GM23338 (cell line): Measurements from ENCODE around the gene GRAMD1C. TPM values are rescaled to one million over a fixed set of nuclear protein-coding genes. Genes with fewer than 3 reads are reported as not detected.

Experiments used
- ATAC-seq: fragments of 200-7000 bp; cut with Tn5 transposase; 3 replicates; pipeline ENCODE4 v1.9.1; 2020
- DNase-seq: peaks from one replicate; pipeline ENCODE4 v3.0.0-alpha.2; 2015; ENCODE audit warnings: low spot score
- H2AFZ ChIP-seq: fragments of 200-600 bp; sonication (generic); 2 replicates; pipeline ENCODE4 v1.8.0; 2016; ENCODE audit warnings: antibody characterized with exemption, mild to moderate bottlenecking, moderate library complexity
- H3F3A ChIP-seq: fragments of 200-600 bp; sonication (generic); replicated peaks from 2 replicates; pipeline ENCODE4 v1.8.0; 2017; ENCODE audit warnings: antibody characterized with exemption, mixed run types, low read depth
- H3K27ac ChIP-seq: fragments of 200-600 bp; sonication (generic); 2 replicates; pipeline ENCODE4 v1.6.1; 2016; ENCODE audit warnings: low read depth
- H3K27me3 ChIP-seq: fragments of 200-600 bp; sonication (generic); 2 replicates; pipeline ENCODE4 v1.8.0; 2016; ENCODE audit warnings: mild to moderate bottlenecking, mixed run types, moderate library complexity; ENCODE audit not compliant: insufficient read depth
- H3K36me3 ChIP-seq: fragments of 200-600 bp; sonication (generic); 2 replicates; pipeline ENCODE4 v1.8.0; 2016; ENCODE audit warnings: mild to moderate bottlenecking; ENCODE audit not compliant: insufficient read depth
- H3K4me1 ChIP-seq: fragments of 200-600 bp; sonication (generic); 2 replicates; pipeline ENCODE4 v1.8.0; 2016; ENCODE audit warnings: mild to moderate bottlenecking, moderate library complexity; ENCODE audit not compliant: insufficient read depth
- H3K4me2 ChIP-seq: fragments of 200-600 bp; sonication (generic); 2 replicates; pipeline ENCODE4 v1.7.1; 2017; ENCODE audit warnings: mixed run types
- H3K4me3 ChIP-seq: fragments of 200-600 bp; sonication (generic); 2 replicates; pipeline ENCODE4 v1.6.1; 2016; ENCODE audit warnings: mixed run types
- H3K79me2 ChIP-seq: fragments of 200-600 bp; sonication (generic); replicated peaks from 2 replicates; pipeline ENCODE4 v1.8.0; 2017; ENCODE audit warnings: mild to moderate bottlenecking; ENCODE audit not compliant: insufficient read depth
- H3K9me2 ChIP-seq: fragments of 200-600 bp; sonication (generic); 2 replicates; pipeline ENCODE4 v1.8.0; 2017; ENCODE audit not compliant: insufficient read depth
- H4K20me1 ChIP-seq: fragments of 200-600 bp; sonication (generic); replicated peaks from 2 replicates; pipeline ENCODE4 v1.8.0; 2017; ENCODE audit warnings: mild to moderate bottlenecking; ENCODE audit not compliant: insufficient read depth
- H3K27ac Mint-ChIP-seq: 2 replicates; pipeline ENCODE4 v1.8.0; 2020; ENCODE audit warnings: inconsistent platforms, mild to moderate bottlenecking, moderate library complexity, mixed read lengths
- H3K27me3 Mint-ChIP-seq: 3 replicates; pipeline ENCODE4 v1.8.0; 2022; ENCODE audit warnings: low read depth, mild to moderate bottlenecking, moderate library complexity, mixed read lengths, inconsistent platforms; ENCODE audit not compliant: insufficient read depth, poor library complexity
- H3K36me3 Mint-ChIP-seq: 3 replicates; pipeline ENCODE4 v1.8.0; 2021; ENCODE audit warnings: low read depth, mild to moderate bottlenecking, inconsistent platforms, moderate library complexity, mixed read lengths
- H3K4me1 Mint-ChIP-seq: 3 replicates; pipeline ENCODE4 v1.8.0; 2020; ENCODE audit warnings: mild to moderate bottlenecking, inconsistent platforms, mixed read lengths
- H3K4me3 Mint-ChIP-seq: 3 replicates; pipeline ENCODE4 v1.8.0; 2021; ENCODE audit warnings: moderate library complexity, mild to moderate bottlenecking, inconsistent platforms, mixed read lengths
- H3K9me3 Mint-ChIP-seq: 3 replicates; pipeline ENCODE4 v1.8.0; 2020; ENCODE audit warnings: moderate library complexity, mild to moderate bottlenecking, inconsistent platforms, mixed read lengths
- CREB1 ChIP-seq: fragments of 250-450 bp; sonication (Bioruptor Pico); IDR thresholded peaks from 2 replicates; pipeline ENCODE4 v1.5.0; 2020; ENCODE audit warnings: low read depth, mild to moderate bottlenecking, moderate library complexity
- EZH2 ChIP-seq: fragments of 200-600 bp; sonication (generic); IDR thresholded peaks from one replicate; pipeline ENCODE4 v1.8.0; 2017; ENCODE audit warnings: antibody characterized with exemption, mild to moderate bottlenecking, low read depth; ENCODE audit not compliant: unreplicated experiment
- EZH2phosphoT487 ChIP-seq: fragments of 200-600 bp; sonication (generic); IDR thresholded peaks from one replicate; pipeline ENCODE4 v1.8.1; 2018; ENCODE audit warnings: antibody characterized with exemption; ENCODE audit not compliant: unreplicated experiment
- JUNB ChIP-seq: IDR thresholded peaks from one replicate; pipeline ENCODE4 v1.6.1; 2016; ENCODE audit warnings: antibody characterized with exemption; ENCODE audit not compliant: unreplicated experiment
- NANOG ChIP-seq: IDR thresholded peaks from 2 replicates; pipeline ENCODE4 v1.6.1; 2016; ENCODE audit warnings: antibody characterized with exemption, borderline replicate concordance
- POLR2AphosphoS5 ChIP-seq: IDR thresholded peaks from 2 replicates; pipeline ENCODE4 v1.6.1; 2016; ENCODE audit warnings: antibody characterized with exemption, low read depth
- STAT1 ChIP-seq: IDR thresholded peaks from one replicate; pipeline ENCODE4 v1.6.1; 2016; ENCODE audit warnings: antibody characterized with exemption; ENCODE audit not compliant: unreplicated experiment
- ZNF114 ChIP-seq: fragments of 250-450 bp; sonication (Bioruptor Pico); IDR thresholded peaks from 2 replicates; pipeline ENCODE4 v1.5.0; 2020; ENCODE audit warnings: mild to moderate bottlenecking, moderate library complexity
- ZNF331 ChIP-seq: fragments of 250-450 bp; sonication (Bioruptor Pico); IDR thresholded peaks from 2 replicates; pipeline ENCODE4 v1.5.0; 2020; ENCODE audit warnings: low read depth, mild to moderate bottlenecking, moderate library complexity
- polyA plus RNA-seq: library from polyadenylated mRNA; unstranded; fragments of >200 nt; fragmentation: Nextera tagmentation; extraction: Ambion mirVana; gene quantifications from 2 replicates; pipeline ENCODE4 v1.2.1, GENCODE V29; 2016
- total RNA-seq: library from RNA; depleted of rRNA; stranded (reverse); fragments of >200 nt; shearing (Covaris generic); gene quantifications from 2 replicates; pipeline ENCODE4 v1.2.3, GENCODE V29; 2014
- TF ChIP-seq, protein P1 (sequence below): IDR thresholded peaks from 2 replicates; pipeline ENCODE4 v1.6.1; 2016; ENCODE audit warnings: antibody characterized with exemption
- TF ChIP-seq, protein P2 (sequence below), 2 experiments: fragments of 200-600 bp in 1 of 2; sonication (generic) in 1 of 2; conservative IDR thresholded peaks; 2 replicates each; pipeline versions ENCODE4 v1.5.1 to v1.6.1; 2016 to 2017; ENCODE audit warnings: antibody characterized with exemption in 2 of 2, low read depth in 2 of 2, mild to moderate bottlenecking in 2 of 2, moderate library complexity in 1 of 2

GRAMD1C gene
- total and polyA plus RNA-seq, 2 experiments from 2014 or later, result 3.3 to 3.6 TPM

DNA sequence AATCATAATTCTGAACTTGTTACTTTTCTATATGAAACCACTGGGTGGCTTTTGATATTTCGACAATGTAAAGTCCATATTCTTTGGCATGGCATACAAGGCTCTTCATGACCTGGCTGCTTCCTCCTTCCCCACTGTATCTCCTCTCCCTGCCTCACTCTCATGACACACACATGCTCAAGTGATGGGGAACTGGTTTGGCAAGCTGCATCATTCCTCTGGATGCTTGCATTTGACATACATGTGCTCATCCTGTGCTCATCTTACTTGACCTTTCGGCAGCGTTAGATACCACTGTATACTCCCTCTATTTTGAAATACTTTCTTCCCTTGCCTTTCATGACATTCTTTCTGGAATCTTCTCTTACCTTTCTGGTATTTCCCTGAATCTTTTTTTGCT is 57.4 kb downstream of the GRAMD1C start:
- Histone ChIP-seq H3K4me3 (no peak overlapping the region), H3F3A (no peaks in the 10 kb centered on the region), H3K36me3 (no peaks in the 10 kb centered on the region), H4K20me1 (no peaks in the 10 kb centered on the region), H3K4me1 (no peaks in the 10 kb centered on the region), H3K27ac (no peak overlapping the region), H3K79me2 (no peaks in the 10 kb centered on the region), H3K4me2 (no peak overlapping the region), H2AFZ (no peak overlapping the region), H3K9me2 (no peaks in the 10 kb centered on the region), H3K27me3 (no peaks in the 10 kb centered on the region)
- DNase-seq, result no peak
- Mint-ChIP-seq H3K4me1 (peaks cover 11% of the 10 kb centered on the region), H3K4me3 (no peak overlapping the region), H3K27ac (no peak overlapping the region), H3K27me3 (no peaks in the 10 kb centered on the region), H3K9me3 (no peaks in the 10 kb centered on the region), H3K36me3 (no peaks in the 10 kb centered on the region)
- TF ChIP-seq POLR2AphosphoS5 (no peak), JUNB (no peak), NANOG (no peak), ZNF114 (CRISPR knock-in tag) (no peak), EZH2phosphoT487 (no peak), CREB1 (CRISPR knock-in tag) (no peak), ZNF331 (CRISPR knock-in tag) (no peak), STAT1 (no peak)
- TF ChIP-seq, protein P1, sequence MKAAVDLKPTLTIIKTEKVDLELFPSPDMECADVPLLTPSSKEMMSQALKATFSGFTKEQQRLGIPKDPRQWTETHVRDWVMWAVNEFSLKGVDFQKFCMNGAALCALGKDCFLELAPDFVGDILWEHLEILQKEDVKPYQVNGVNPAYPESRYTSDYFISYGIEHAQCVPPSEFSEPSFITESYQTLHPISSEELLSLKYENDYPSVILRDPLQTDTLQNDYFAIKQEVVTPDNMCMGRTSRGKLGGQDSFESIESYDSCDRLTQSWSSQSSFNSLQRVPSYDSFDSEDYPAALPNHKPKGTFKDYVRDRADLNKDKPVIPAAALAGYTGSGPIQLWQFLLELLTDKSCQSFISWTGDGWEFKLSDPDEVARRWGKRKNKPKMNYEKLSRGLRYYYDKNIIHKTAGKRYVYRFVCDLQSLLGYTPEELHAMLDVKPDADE, result no peak
- TF ChIP-seq, protein P2, sequence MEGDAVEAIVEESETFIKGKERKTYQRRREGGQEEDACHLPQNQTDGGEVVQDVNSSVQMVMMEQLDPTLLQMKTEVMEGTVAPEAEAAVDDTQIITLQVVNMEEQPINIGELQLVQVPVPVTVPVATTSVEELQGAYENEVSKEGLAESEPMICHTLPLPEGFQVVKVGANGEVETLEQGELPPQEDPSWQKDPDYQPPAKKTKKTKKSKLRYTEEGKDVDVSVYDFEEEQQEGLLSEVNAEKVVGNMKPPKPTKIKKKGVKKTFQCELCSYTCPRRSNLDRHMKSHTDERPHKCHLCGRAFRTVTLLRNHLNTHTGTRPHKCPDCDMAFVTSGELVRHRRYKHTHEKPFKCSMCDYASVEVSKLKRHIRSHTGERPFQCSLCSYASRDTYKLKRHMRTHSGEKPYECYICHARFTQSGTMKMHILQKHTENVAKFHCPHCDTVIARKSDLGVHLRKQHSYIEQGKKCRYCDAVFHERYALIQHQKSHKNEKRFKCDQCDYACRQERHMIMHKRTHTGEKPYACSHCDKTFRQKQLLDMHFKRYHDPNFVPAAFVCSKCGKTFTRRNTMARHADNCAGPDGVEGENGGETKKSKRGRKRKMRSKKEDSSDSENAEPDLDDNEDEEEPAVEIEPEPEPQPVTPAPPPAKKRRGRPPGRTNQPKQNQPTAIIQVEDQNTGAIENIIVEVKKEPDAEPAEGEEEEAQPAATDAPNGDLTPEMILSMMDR (conservative IDR thresholded peaks at IDR 0.05; ENCODE audit: low read depth in 2 of 2), result no peak
- no peak for ATAC-seq

DNA sequence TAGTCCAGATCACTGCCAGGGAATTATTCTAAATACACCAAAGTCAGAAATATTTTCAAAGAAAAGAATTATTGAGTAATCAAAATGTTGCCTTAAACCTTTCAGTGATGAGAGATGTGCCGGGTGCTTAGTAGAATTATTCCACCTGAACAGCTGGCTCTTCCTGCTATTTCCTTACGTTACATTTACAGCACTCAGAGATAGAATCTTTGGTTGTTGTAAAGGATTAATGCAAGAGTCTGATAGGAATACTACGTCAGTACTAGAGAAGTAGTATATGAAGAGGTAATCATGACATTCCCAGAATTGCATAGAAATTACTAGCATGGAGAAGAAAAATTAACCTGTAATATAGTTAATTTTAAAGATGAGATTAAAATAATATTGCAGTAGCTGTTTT is 58.3 kb downstream of the GRAMD1C start:
- ATAC-seq (no peak), DNase-seq (no peak)
- Mint-ChIP-seq H3K4me3 (no peak overlapping the region), H3K9me3 (no peaks in the 10 kb centered on the region), H3K27me3 (no peaks in the 10 kb centered on the region), H3K27ac (no peak overlapping the region), H3K4me1 (peaks cover 11% of the 10 kb centered on the region), H3K36me3 (no peaks in the 10 kb centered on the region)
- H3K9me2 ChIP-seq, result no peaks in the 10 kb centered on the region
- H3K4me3 ChIP-seq, result no peak overlapping the region
- no peaks in the 10 kb centered on the region for H3F3A ChIP-seq
- H3K27me3 ChIP-seq, result no peaks in the 10 kb centered on the region
- H3K4me1 ChIP-seq, result no peaks in the 10 kb centered on the region
- no peak overlapping the region for H3K27ac ChIP-seq
- no peaks in the 10 kb centered on the region for H3K36me3 ChIP-seq
- H4K20me1 ChIP-seq, result no peaks in the 10 kb centered on the region
- no peak overlapping the region for H2AFZ ChIP-seq
- TF ChIP-seq, protein P2 (conservative IDR thresholded peaks at IDR 0.05; ENCODE audit: low read depth in 2 of 2), result no peak
- TF ChIP-seq POLR2AphosphoS5, result no peak
- TF ChIP-seq EZH2, result no peak
- no peak for TF ChIP-seq CREB1 (CRISPR knock-in tag)
- TF ChIP-seq, protein P1, result no peak
- no peaks in the 10 kb centered on the region for H3K79me2 ChIP-seq
- H3K4me2 ChIP-seq, result no peak overlapping the region
